Kasumi-1 (cell line): ENCODE measurements around the gene KMT2C.
"Not testable (repeated sequence)": the region's sequence is repeated elsewhere in the genome, so short reads cannot be mapped to it uniquely, and the experiment has no call there.

Experiments
- DNase-seq, 2 experiments: peaks; one replicate each; lab custom pipeline; 2025; lab: John Stamatoyannopoulos, UW

Gene KMT2C

GRCh38 chr7:152402384-152403250, 33.2 kb downstream of the KMT2C start:
- DNase-seq: no peak

- no peak for DNase-seq
These were observed 36.5 kb downstream of the KMT2C start for GRCh38 chr7:152399344-152399743.

- no peak for DNase-seq
These were observed 40.7 kb downstream of the KMT2C start for GRCh38 chr7:152395112-152395511.

- not testable (repeated sequence) for DNase-seq
These were observed 41.6 kb downstream of the KMT2C start for GRCh38 chr7:152394214-152394613.

GRCh38 chr7:152392254-152392653, 43.5 kb downstream of the KMT2C start:
- no peak for DNase-seq

GRCh38 chr7:152386136-152386764, 49.6 kb downstream of the KMT2C start:
- DNase-seq: not testable (repeated sequence)

GRCh38 chr7:152384235-152385200, 51.3 kb downstream of the KMT2C start:
- not testable (repeated sequence) for DNase-seq

- no peak for DNase-seq
These were observed 52.2 kb downstream of the KMT2C start for GRCh38 chr7:152383341-152384234.

- DNase-seq: no peak
These were observed 53.6 kb downstream of the KMT2C start for GRCh38 chr7:152382244-152382643.

- DNase-seq: not testable (repeated sequence)
These were observed 54.7 kb downstream of the KMT2C start for GRCh38 chr7:152380931-152381578.

- DNase-seq: not testable (repeated sequence)
These were observed 57.3 kb downstream of the KMT2C start for GRCh38 chr7:152378497-152378896.

- DNase-seq: not testable (repeated sequence)
These were observed 58.9 kb downstream of the KMT2C start for GRCh38 chr7:152376716-152377484.

GRCh38 chr7:152370297-152370696, 65.5 kb downstream of the KMT2C start:
- DNase-seq: no peak

GRCh38 chr7:152369518-152369917, 66.3 kb downstream of the KMT2C start:
- no peak for DNase-seq

GRCh38 chr7:152367170-152367569, 68.6 kb downstream of the KMT2C start:
- no peak for DNase-seq

GRCh38 chr7:152366662-152367061, 69.1 kb downstream of the KMT2C start:
- no peak for DNase-seq

- no peak for DNase-seq
These were observed 69.7 kb downstream of the KMT2C start for GRCh38 chr7:152365982-152366603.

GRCh38 chr7:152363798-152364197, 72.0 kb downstream of the KMT2C start:
- DNase-seq: no peak
